Right lobe of liver (tissue), 4 donors: ENCODE results near the gene INPP5A.

Experiments used
- CTCF ChIP-seq, 4 donors: fragments of 200-600 bp in 3 of 4; fragments of 450-650 bp in 1 of 4; IDR thresholded peaks; one replicate each; pipeline versions ENCODE4 v1.5.1 to v1.8.0; 2016 to 2022; ENCODE audit warnings: antibody characterized with exemption in 4 of 4, mild to moderate bottlenecking in 2 of 4
- POLR2A ChIP-seq: fragments of 450-650 bp; IDR thresholded peaks from one replicate; pipeline ENCODE4 v1.6.1; 2017; ENCODE audit warnings: antibody characterized with exemption, mild to moderate bottlenecking
- donor health status: DM: no; HTN: no; CAD: no.
- donor health status: DM: no; HTN: no; CAD: no.
- donor health status: DM: no; HTN: yes; CAD: no.

DNA sequence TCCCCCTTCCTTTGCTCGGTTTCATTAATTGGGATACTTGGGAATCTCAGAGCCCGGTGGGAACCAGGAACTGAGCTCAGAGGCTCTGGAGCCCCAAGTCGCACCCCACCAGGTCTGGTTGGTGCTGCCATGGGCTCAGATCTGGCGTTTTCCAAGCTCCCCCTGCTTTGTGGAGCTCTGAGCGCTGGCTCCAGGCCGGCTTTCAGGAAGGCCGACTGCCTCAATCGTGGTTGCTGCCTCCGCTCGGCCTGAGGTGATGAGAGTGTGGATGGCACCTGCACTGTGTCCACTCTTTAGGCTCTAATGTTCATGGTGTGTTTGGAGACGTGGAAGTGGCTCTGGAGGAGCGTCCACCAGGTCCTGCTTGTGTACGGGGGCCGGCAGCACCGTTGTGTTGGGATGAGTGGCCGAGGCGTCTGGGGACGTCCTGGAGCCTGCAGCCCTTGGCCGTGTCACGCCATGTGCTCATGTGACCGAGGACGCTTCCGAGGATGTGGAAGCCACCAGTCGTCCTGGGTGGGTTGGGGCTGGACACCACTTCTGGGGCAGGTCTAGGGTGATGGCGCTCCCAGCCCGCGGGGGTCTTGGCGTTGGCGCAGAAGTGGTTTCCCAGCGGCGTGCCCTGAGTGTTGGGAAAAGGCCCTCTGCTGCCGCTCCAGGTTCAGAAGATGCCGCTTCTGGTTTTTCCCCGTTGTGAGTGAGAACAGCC is 8.2 kb downstream of the INPP5A start:
- TF ChIP-seq CTCF (IDR thresholded peaks at IDR 0.05), result no peak
- TF ChIP-seq POLR2A, result no peak
